Trophoblast cell (in vitro differentiated cells and primary cell): ENCODE data around the gene STARD5.

Source experiments
- DNase-seq, 2 donors: peaks; one replicate each; pipeline ENCODE4 v3.0.0-alpha.2; 2016
- H2AFZ ChIP-seq: 2 replicates; pipeline ENCODE4 v1.6.1; 2013; ENCODE audit warnings: low read length, moderate library complexity, mild to moderate bottlenecking; ENCODE audit not compliant: insufficient read depth, poor library complexity
- H2AK5ac ChIP-seq: 2 replicates; pipeline ENCODE4 v1.6.1; 2013; ENCODE audit warnings: mild to moderate bottlenecking, low read length
- H2BK120ac ChIP-seq: 2 replicates; pipeline ENCODE4 v1.6.1; 2013; ENCODE audit warnings: low read length, mild to moderate bottlenecking, moderate library complexity; ENCODE audit not compliant: insufficient read depth, poor library complexity
- H2BK12ac ChIP-seq: 2 replicates; pipeline ENCODE4 v1.6.1; 2013; ENCODE audit warnings: mild to moderate bottlenecking, low read length, moderate library complexity
- H2BK5ac ChIP-seq: 2 replicates; pipeline ENCODE4 v1.6.1; 2013; ENCODE audit warnings: low read length, low read depth, moderate library complexity, mild to moderate bottlenecking; ENCODE audit not compliant: poor library complexity
- H3K14ac ChIP-seq: 2 replicates; pipeline ENCODE4 v1.6.1; 2013; ENCODE audit warnings: mild to moderate bottlenecking, low read length
- H3K18ac ChIP-seq: 2 replicates; pipeline ENCODE4 v1.6.1; 2013; ENCODE audit warnings: mild to moderate bottlenecking, low read length
- H3K23ac ChIP-seq: 2 replicates; pipeline ENCODE4 v1.6.1; 2013; ENCODE audit warnings: low read length
- H3K27ac ChIP-seq: 2 replicates; pipeline ENCODE4 v1.5.1; 2013; ENCODE audit warnings: low read depth, mild to moderate bottlenecking, inconsistent platforms, low read length, moderate library complexity
- H3K27me3 ChIP-seq: 2 replicates; pipeline ENCODE4 v1.6.1; 2013; ENCODE audit warnings: inconsistent platforms, mild to moderate bottlenecking, low read length, moderate library complexity; ENCODE audit not compliant: insufficient read depth
- H3K36me3 ChIP-seq, 2 experiments: 1 replicate in 1 of 2; 2 replicates in 1 of 2; pipeline ENCODE4 v1.6.1; 2013; ENCODE audit warnings: low read length in 2 of 2, mild to moderate bottlenecking in 2 of 2, moderate library complexity in 1 of 2; ENCODE audit not compliant: insufficient read depth in 2 of 2, control insufficient read depth in 1 of 2
- H3K4ac ChIP-seq: 2 replicates; pipeline ENCODE4 v1.6.1; 2013; ENCODE audit warnings: low read depth, mild to moderate bottlenecking, low read length, moderate library complexity
- H3K4me1 ChIP-seq, 2 experiments: 1 replicate in 1 of 2; 2 replicates in 1 of 2; pipeline ENCODE4 v1.6.1; 2013; ENCODE audit warnings: low read length in 2 of 2, mild to moderate bottlenecking in 2 of 2, moderate library complexity in 1 of 2; ENCODE audit not compliant: insufficient read depth in 2 of 2, control insufficient read depth in 1 of 2
- H3K4me2 ChIP-seq: 2 replicates; pipeline ENCODE4 v1.6.1; 2013; ENCODE audit warnings: inconsistent platforms, mild to moderate bottlenecking, low read length, moderate library complexity
- H3K4me3 ChIP-seq: 2 replicates; pipeline ENCODE4 v1.5.1; 2013; ENCODE audit warnings: mild to moderate bottlenecking, low read depth, low read length, inconsistent platforms
- H3K79me1 ChIP-seq: one replicate; pipeline ENCODE4 v1.6.1; 2013; ENCODE audit warnings: low read length
- H3K79me2 ChIP-seq: 2 replicates; pipeline ENCODE4 v1.6.1; 2013; ENCODE audit warnings: low read length, mild to moderate bottlenecking; ENCODE audit not compliant: control insufficient read depth, insufficient read depth, poor library complexity
- H3K9ac ChIP-seq: 2 replicates; pipeline ENCODE4 v1.6.1; 2013; ENCODE audit warnings: mild to moderate bottlenecking, low read length
- H3K9me3 ChIP-seq: 2 replicates; pipeline ENCODE4 v1.6.1; 2013; ENCODE audit warnings: low read depth, mild to moderate bottlenecking, control low read depth, inconsistent platforms, low read length; ENCODE audit not compliant: insufficient read depth
- H4K12ac ChIP-seq: 2 replicates; pipeline ENCODE4 v1.6.1; 2013; ENCODE audit warnings: low read depth, mild to moderate bottlenecking, low read length, moderate library complexity
- H4K8ac ChIP-seq: 2 replicates; pipeline ENCODE4 v1.6.1; 2013; ENCODE audit warnings: low read depth, mild to moderate bottlenecking, low read length, moderate library complexity
- H4K91ac ChIP-seq: one replicate; pipeline ENCODE4 v1.6.1; 2013; ENCODE audit warnings: low read depth, mild to moderate bottlenecking, low read length, moderate library complexity
- WGBS: extraction: QIAGEN DNeasy Blood & Tissue Kit; methylation state at CpG from one replicate; pipeline ENCODE4 v1.1.7; 2013; ENCODE audit warnings: missing lambda C conversion rate; ENCODE audit not compliant: insufficient read length, insufficient coverage; ENCODE audit errors: extremely low coverage; 5-methylcytosine and 5-hydroxymethylcytosine counted together

The STARD5 gene

DNA sequence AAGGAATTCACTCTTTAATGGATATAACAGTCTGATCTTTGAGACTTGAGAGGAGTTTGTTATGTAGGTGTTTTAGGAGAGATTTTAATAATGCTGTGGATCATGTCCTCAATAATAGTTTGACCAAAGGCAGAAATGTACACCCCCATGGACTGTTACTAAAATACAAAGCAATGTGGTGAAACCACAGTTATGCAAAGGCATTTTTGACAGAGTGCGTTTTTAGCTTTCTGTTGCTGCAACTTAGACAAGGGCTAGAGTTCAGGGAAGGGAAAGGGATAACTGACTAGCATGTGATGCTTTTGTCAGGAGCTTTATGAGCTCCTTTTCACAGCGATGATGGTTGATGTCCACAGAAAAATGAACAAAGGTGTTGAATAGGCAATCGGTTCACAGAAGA, 3.6 kb upstream of the STARD5 start:
- WGBS, result no CpG with 5 or more reads among the region's 3 CpGs
- H4K8ac ChIP-seq, result no peak overlapping the region

DNA sequence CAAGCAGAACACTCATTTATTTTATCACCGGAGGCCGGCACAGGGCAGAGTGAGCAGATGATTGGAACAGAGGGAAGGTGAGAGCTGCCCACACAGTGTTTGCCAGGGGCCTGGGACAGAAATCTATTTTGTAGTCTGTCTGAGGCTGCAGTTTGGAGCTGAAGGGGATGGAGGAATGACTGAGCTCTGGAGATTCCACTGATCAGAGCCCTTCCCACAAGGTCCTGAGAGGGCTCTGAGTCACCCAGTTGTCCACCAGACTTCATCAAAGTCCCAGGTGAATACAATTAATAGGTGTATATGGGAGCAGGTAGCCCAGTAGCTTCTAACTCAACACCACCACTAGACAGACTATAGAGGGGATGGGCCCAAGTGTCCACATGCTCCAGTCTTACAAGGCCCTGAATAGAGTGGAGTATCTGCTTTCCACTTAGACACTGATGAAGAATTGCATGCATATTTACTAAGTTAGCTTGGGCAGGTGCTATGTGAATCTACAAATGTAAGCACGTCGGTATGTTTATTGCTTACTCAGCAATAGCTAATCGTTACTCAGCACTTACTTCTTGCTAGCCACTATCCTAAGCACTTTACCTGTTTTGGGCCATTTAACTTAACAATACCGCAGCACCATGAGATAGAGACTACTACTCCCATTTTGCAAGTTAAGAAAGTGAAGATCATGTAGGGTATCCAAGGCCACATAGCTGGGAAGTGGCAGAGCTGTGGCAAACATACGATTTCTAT, 2.7 kb upstream of the STARD5 start:
- H3K4ac ChIP-seq, result no peak overlapping the region
- no peak overlapping the region for H2BK5ac ChIP-seq
- H3K9me3 ChIP-seq, result no peaks in the 10 kb centered on the region
- H3K27ac ChIP-seq, result no peak overlapping the region
- no peaks in the 10 kb centered on the region for H3K27me3 ChIP-seq
- H4K12ac ChIP-seq, result no peak overlapping the region
- no peak for DNase-seq
- H4K8ac ChIP-seq, result no peak overlapping the region
- no peak overlapping the region for H2AFZ ChIP-seq
- no CpG with 5 or more reads among the region's 7 CpGs for WGBS
- H3K14ac ChIP-seq, result no peak overlapping the region
- H2BK12ac ChIP-seq, result no peak overlapping the region
- no peak overlapping the region for H2BK120ac ChIP-seq
- H3K79me1 ChIP-seq, result peaks cover 2% of the 10 kb centered on the region
- no peak overlapping the region for H4K91ac ChIP-seq
- no peak overlapping the region for H2AK5ac ChIP-seq
- H3K79me2 ChIP-seq, result peaks cover 2% of the 10 kb centered on the region
- H3K4me2 ChIP-seq, result no peak overlapping the region
- no peak overlapping the region for H3K4me3 ChIP-seq
- no peak overlapping the region for H3K9ac ChIP-seq
- H3K18ac ChIP-seq, result no peak overlapping the region
- peaks cover 2 to 7% of the 10 kb centered on the region in 2 experiments for H3K4me1 ChIP-seq
- H3K36me3 ChIP-seq, result peaks cover 0 to 3% of the 10 kb centered on the region in 2 experiments
- no peak overlapping the region for H3K23ac ChIP-seq

More for the DNA sequence above, 3.6 kb upstream of the STARD5 start:
- no peaks in the 10 kb centered on the region for H3K36me3 ChIP-seq
- H3K27me3 ChIP-seq, result no peaks in the 10 kb centered on the region
- H3K18ac ChIP-seq, result no peak overlapping the region
- no peak overlapping the region for H3K9ac ChIP-seq
- no peak overlapping the region for H2BK5ac ChIP-seq
- no peak overlapping the region for H3K27ac ChIP-seq
- H3K4me1 ChIP-seq, result peaks cover 2 to 4% of the 10 kb centered on the region in 2 experiments
- H4K12ac ChIP-seq, result no peak overlapping the region
- H3K4me2 ChIP-seq, result no peak overlapping the region
- H3K14ac ChIP-seq, result no peak overlapping the region
- H3K4me3 ChIP-seq, result no peak overlapping the region
- no peak overlapping the region for H3K23ac ChIP-seq
- H2BK120ac ChIP-seq, result no peak overlapping the region
- H3K4ac ChIP-seq, result no peak overlapping the region
- peaks cover 2% of the 10 kb centered on the region for H3K79me1 ChIP-seq
- peak in 1 of 2 donors; percentile 72 for DNase-seq
- no peak overlapping the region for H2BK12ac ChIP-seq
- no peak overlapping the region for H2AFZ ChIP-seq
- H3K79me2 ChIP-seq, result peaks cover 2% of the 10 kb centered on the region
- H4K91ac ChIP-seq, result no peak overlapping the region
- H3K9me3 ChIP-seq, result no peaks in the 10 kb centered on the region
- no peak overlapping the region for H2AK5ac ChIP-seq

DNA sequence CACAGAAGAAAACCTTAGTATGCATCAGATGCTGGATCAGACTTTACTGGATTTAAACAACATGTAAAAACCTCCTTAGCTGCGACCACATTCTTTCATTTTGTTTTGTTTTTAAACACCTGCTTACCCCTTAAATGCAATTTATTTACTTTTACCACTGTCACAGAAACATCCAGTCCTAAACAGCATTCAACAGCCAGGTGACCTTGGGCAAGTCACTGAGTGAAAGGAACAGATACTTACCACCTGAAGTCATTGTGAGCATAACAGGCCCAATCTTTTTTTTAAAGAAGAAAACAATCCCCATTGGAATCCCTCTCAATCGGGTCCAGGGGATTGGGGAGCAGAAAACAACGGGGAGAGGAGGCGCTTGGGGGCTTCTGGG, 390 bp downstream of the STARD5 start:
- Histone ChIP-seq H3K79me1 (peaks cover 2% of the 10 kb centered on the region), H3K9me3 (no peaks in the 10 kb centered on the region), H2AFZ (peak overlapping the region; percentile 97), H3K18ac (peak overlapping the region; percentile 72), H4K12ac (peak overlapping the region; percentile 52), H4K8ac (peak overlapping the region; percentile 81), H3K14ac (no peak overlapping the region), H3K79me2 (peaks cover 2% of the 10 kb centered on the region), H3K4me1 (peaks cover 0 to 5% of the 10 kb centered on the region in 2 experiments), H3K9ac (peak overlapping the region; percentile 18), H3K4ac (peak overlapping the region; percentile 23), H2BK12ac (no peak overlapping the region), H3K23ac (no peak overlapping the region), H3K4me3 (peak overlapping the region; percentile 81), H3K27ac (no peak overlapping the region), H2AK5ac (no peak overlapping the region), H3K4me2 (peak overlapping the region; percentile 74), H4K91ac (no peak overlapping the region), H2BK5ac (no peak overlapping the region), H3K36me3 (peaks cover 0 to 11% of the 10 kb centered on the region in 2 experiments), H3K27me3 (no peaks in the 10 kb centered on the region), H2BK120ac (no peak overlapping the region)
- WGBS, result no CpG with 5 or more reads among the region's 4 CpGs
- DNase-seq, result no peak

DNA sequence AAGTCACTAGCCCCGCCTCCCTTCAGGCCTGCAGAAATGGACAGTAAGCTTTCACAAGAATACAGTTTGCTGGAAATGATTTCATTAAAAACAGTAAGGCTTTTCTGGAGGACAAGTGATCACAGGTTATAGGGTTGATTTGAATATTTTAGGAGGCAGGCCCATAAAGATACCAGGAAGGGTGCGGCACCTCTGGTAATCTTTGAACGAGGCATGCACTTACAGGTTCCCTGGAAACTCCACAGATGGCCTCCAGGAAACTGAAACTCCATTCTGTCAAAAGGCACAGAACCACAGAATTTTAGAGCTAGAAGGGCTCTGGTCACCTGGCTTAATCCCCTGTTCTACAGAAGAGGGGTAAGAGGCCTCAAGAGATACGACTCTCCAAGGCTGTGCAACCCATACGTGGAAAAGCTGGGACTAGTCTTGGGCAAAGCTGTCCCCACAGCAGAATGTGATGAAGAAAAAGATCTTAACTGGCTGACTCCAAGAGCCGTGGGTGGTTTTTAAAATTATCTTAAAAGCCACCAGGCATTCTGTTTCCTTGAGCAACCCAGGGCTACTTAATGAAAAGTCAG, 1.2 kb downstream of the STARD5 start:
- Histone ChIP-seq H4K12ac (no peak overlapping the region), H3K27ac (no peak overlapping the region), H2AK5ac (no peak overlapping the region), H3K14ac (no peak overlapping the region), H3K79me2 (peaks cover 2% of the 10 kb centered on the region), H2AFZ (no peak overlapping the region), H3K4me1 (peaks cover 0 to 5% of the 10 kb centered on the region in 2 experiments), H3K4me2 (no peak overlapping the region), H4K8ac (no peak overlapping the region), H2BK120ac (no peak overlapping the region), H3K9ac (no peak overlapping the region), H3K4ac (no peak overlapping the region), H2BK5ac (no peak overlapping the region), H3K4me3 (no peak overlapping the region), H3K23ac (no peak overlapping the region), H3K36me3 (peaks cover under 1 to 13% of the 10 kb centered on the region in 2 experiments), H4K91ac (no peak overlapping the region), H3K18ac (no peak overlapping the region), H3K79me1 (peaks cover 2% of the 10 kb centered on the region), H2BK12ac (no peak overlapping the region), H3K27me3 (no peaks in the 10 kb centered on the region), H3K9me3 (no peaks in the 10 kb centered on the region)
- no CpG with 5 or more reads among the region's 6 CpGs for WGBS
- DNase-seq, result no peak
